WTC11 (cell line): ENCODE data around the gene FASTK. TPM values are rescaled to one million over a fixed set of nuclear protein-coding genes. Genes with fewer than 3 reads are reported as not detected.

Source experiments
- ATAC-seq: fragments of 200-7000 bp; cut with Tn5 transposase; 2 replicates; pipeline ENCODE4 v1.10.0; 2021; ENCODE audit warnings: mild to moderate bottlenecking, moderate library complexity
- CTCF ChIA-PET: fragments of 300-600 bp; sonication (Branson Sonifier 250); formaldehyde crosslinking; loops from one replicate; lab custom pipeline; 2021; ENCODE audit warnings: antibody characterized with exemption; lab: Charles Lee
- POLR2A ChIA-PET: fragments of 350-600 bp; sonication (Branson Sonifier 250); formaldehyde crosslinking; loops from one replicate; lab custom pipeline; 2021; ENCODE audit warnings: antibody characterized with exemption; lab: Charles Lee
- DNase-seq: peaks from one replicate; pipeline ENCODE4 v3.0.0; 2021; ENCODE audit warnings: low spot score
- H3K27ac Mint-ChIP-seq: 2 replicates; pipeline ENCODE4 v1.8.0; 2021; ENCODE audit warnings: mixed read lengths
- H3K27me3 Mint-ChIP-seq: 2 replicates; pipeline ENCODE4 v1.8.0; 2021; ENCODE audit warnings: low read depth, mild to moderate bottlenecking, moderate library complexity, mixed read lengths
- H3K36me3 Mint-ChIP-seq: 2 replicates; pipeline ENCODE4 v1.8.0; 2021; ENCODE audit warnings: mixed read lengths
- H3K4me1 Mint-ChIP-seq: 2 replicates; pipeline ENCODE4 v1.8.0; 2022; ENCODE audit warnings: mixed read lengths
- H3K4me3 Mint-ChIP-seq: 2 replicates; pipeline ENCODE4 v1.8.0; 2021; ENCODE audit warnings: mild to moderate bottlenecking, moderate library complexity, mixed read lengths
- H3K9me3 Mint-ChIP-seq: 2 replicates; pipeline ENCODE4 v1.8.0; 2021; ENCODE audit warnings: mixed read lengths
- AR ChIP-seq: fragments of 250-450 bp; sonication (Bioruptor Pico); IDR thresholded peaks from 2 replicates; pipeline ENCODE4 v1.9.0; 2021; ENCODE audit warnings: mild to moderate bottlenecking
- ATF1 ChIP-seq: sonication (generic); formaldehyde crosslinking; IDR thresholded peaks from 2 replicates; pipeline ENCODE4 v1.8.1; 2023; ENCODE audit warnings: mild to moderate bottlenecking, moderate library complexity, missing genetic modification reagents
- ATF3 ChIP-seq: sonication (generic); formaldehyde crosslinking; conservative IDR thresholded peaks from 2 replicates; pipeline ENCODE4 v1.8.1; 2022; ENCODE audit warnings: mild to moderate bottlenecking, missing genetic modification reagents
- E2F5 ChIP-seq: sonication (generic); formaldehyde crosslinking; IDR thresholded peaks from 2 replicates; pipeline ENCODE4 v1.8.1; 2022; ENCODE audit warnings: mild to moderate bottlenecking, moderate library complexity, missing genetic modification reagents
- EMX1 ChIP-seq: fragments of 250-450 bp; sonication (Bioruptor Pico); IDR thresholded peaks from 2 replicates; pipeline ENCODE4 v1.8.0; 2021; ENCODE audit warnings: mild to moderate bottlenecking
- FOXP4 ChIP-seq: sonication (generic); formaldehyde crosslinking; IDR thresholded peaks from 2 replicates; pipeline ENCODE4 v1.8.0; 2022; ENCODE audit warnings: mild to moderate bottlenecking, missing genetic modification reagents
- IRF2 ChIP-seq: sonication (generic); formaldehyde crosslinking; IDR thresholded peaks from 2 replicates; pipeline ENCODE4 v1.8.0; 2022; ENCODE audit warnings: low read depth, missing genetic modification reagents, borderline replicate concordance
- MYBL2 ChIP-seq: sonication (generic); formaldehyde crosslinking; IDR thresholded peaks from 2 replicates; pipeline ENCODE4 v1.8.1; 2023; ENCODE audit warnings: mild to moderate bottlenecking, moderate library complexity, missing genetic modification reagents
- NFYB ChIP-seq: sonication (generic); formaldehyde crosslinking; conservative IDR thresholded peaks from 2 replicates; pipeline ENCODE4 v1.8.0; 2022; ENCODE audit warnings: low read depth, missing genetic modification reagents
- PRDM15 ChIP-seq: sonication (generic); formaldehyde crosslinking; IDR thresholded peaks from 2 replicates; pipeline ENCODE4 v1.8.0; 2022; ENCODE audit warnings: missing genetic modification reagents
- PREB ChIP-seq: sonication (generic); formaldehyde crosslinking; IDR thresholded peaks from 2 replicates; pipeline ENCODE4 v1.8.1; 2022; ENCODE audit warnings: mild to moderate bottlenecking, missing genetic modification reagents, moderate library complexity, borderline replicate concordance
- SMAD3 ChIP-seq: sonication (generic); formaldehyde crosslinking; IDR thresholded peaks from 2 replicates; pipeline ENCODE4 v1.8.0; 2022; ENCODE audit warnings: missing genetic modification reagents, mild to moderate bottlenecking, borderline replicate concordance
- SMAD4 ChIP-seq: sonication (generic); formaldehyde crosslinking; IDR thresholded peaks from 2 replicates; pipeline ENCODE4 v1.8.0; 2022; ENCODE audit warnings: mild to moderate bottlenecking, missing genetic modification reagents
- SP1 ChIP-seq: sonication (generic); formaldehyde crosslinking; conservative IDR thresholded peaks from 2 replicates; pipeline ENCODE4 v1.8.1; 2022; ENCODE audit warnings: missing genetic modification reagents
- ZNF281 ChIP-seq: sonication (generic); formaldehyde crosslinking; IDR thresholded peaks from 2 replicates; pipeline ENCODE4 v1.8.0; 2023; ENCODE audit warnings: mild to moderate bottlenecking, missing genetic modification reagents
- total RNA-seq: library from RNA; stranded (reverse); gene quantifications from 3 replicates; pipeline ENCODE4 v1.2.3, GENCODE V29; 2021

Gene FASTK
- total RNA-seq, 1 experiment from 2014 or later: 70.2 TPM

- TF ChIP-seq ZNF281 (CRISPR knock-in tag): no peak
- no peak for TF ChIP-seq AR (CRISPR knock-in tag)
- no peak for TF ChIP-seq SP1 (CRISPR knock-in tag)
- TF ChIP-seq EMX1 (CRISPR knock-in tag): no peak
- TF ChIP-seq ATF1 (CRISPR knock-in tag): no peak
- no peak for TF ChIP-seq SMAD4
- TF ChIP-seq E2F5 (CRISPR knock-in tag): no peak
- TF ChIP-seq IRF2 (CRISPR knock-in tag): no peak
- no peak for TF ChIP-seq PREB (CRISPR knock-in tag)
- TF ChIP-seq FOXP4: no peak
- no peak for TF ChIP-seq NFYB
- TF ChIP-seq ATF3 (CRISPR knock-in tag): no peak
These were observed 1.8 kb upstream of the FASTK start (continued) for GRCh38 chr7:151082141-151083070.

GRCh38 chr7:151081170-151082101, 827 bp upstream of the FASTK start:
- CTCF ChIA-PET: interaction anchor here (0.9 to 1.6 kb wide), 15 partner anchors 10 to 118 kb away, joined by 3 to 14 read pairs (median 5); partner anchors contain the start of gene ABCB8
- Mint-ChIP-seq H3K9me3 (no peaks in the 10 kb centered on the region), H3K27me3 (peaks cover 3% of the 10 kb centered on the region; the same call in 1 of the 2 replicates), H3K36me3 (no peaks in the 10 kb centered on the region), H3K4me3 (peak overlapping the region; percentile 87), H3K4me1 (peaks cover 35% of the 10 kb centered on the region), H3K27ac (no peak overlapping the region)
- ATAC-seq: peak; percentile 0
- POLR2A ChIA-PET: interaction anchor here (0.5 to 1.6 kb wide), 5 partner anchors 19 to 699 kb away, joined by 3 to 13 read pairs (median 3); no protein-coding TSS in a partner anchor
- peak; percentile 6; the same call in 1 of the 2 replicates for TF ChIP-seq MYBL2 (CRISPR knock-in tag)
- TF ChIP-seq SMAD3 (CRISPR knock-in tag): no peak
- TF ChIP-seq PRDM15 (CRISPR knock-in tag): peak; percentile 11; the same call in 1 of the 2 replicates
- DNase-seq: peak; percentile 47
